Prostate gland (tissue), 2 donors: ENCODE data around the gene ATXN10. TPM values are rescaled to one million over a fixed set of nuclear protein-coding genes. Genes with fewer than 3 reads are reported as not detected.
A peak's percentile ranks its signal among the peaks of the same experiment; 100 is the strongest.

Source experiments
- DNase-seq: peaks from one replicate; pipeline ENCODE4 v3.0.0-alpha.2; 2019; ENCODE audit warnings: low spot score
- H3K27ac ChIP-seq, 2 donors: fragments of 200-600 bp; sonication (generic); 2 replicates each; pipeline ENCODE4 v1.5.1; 2017 to 2019
- H3K27me3 ChIP-seq: fragments of 200-600 bp; sonication (generic); replicated peaks from 2 replicates; pipeline ENCODE4 v1.5.1; 2019; ENCODE audit not compliant: insufficient read depth
- H3K36me3 ChIP-seq, 2 donors: fragments of 200-600 bp; sonication (generic); 1 replicate in 1 of 2; 2 replicates in 1 of 2; pipeline versions ENCODE4 v1.5.1 to v1.8.1; 2017 to 2019
- H3K4me1 ChIP-seq: fragments of 200-600 bp; sonication (generic); replicated peaks from 2 replicates; pipeline ENCODE4 v1.5.1; 2019
- H3K4me3 ChIP-seq, 2 donors: fragments of 200-600 bp; sonication (generic); 2 replicates each; pipeline ENCODE4 v1.5.1; 2017 to 2019
- H3K9me3 ChIP-seq: fragments of 200-600 bp; sonication (generic); 2 replicates; pipeline ENCODE4 v1.5.1; 2017
- POLR2A ChIP-seq: fragments of 450-650 bp; IDR thresholded peaks from one replicate; pipeline ENCODE4 v1.6.1; 2016; ENCODE audit warnings: antibody characterized with exemption, mild to moderate bottlenecking
- POLR2AphosphoS5 ChIP-seq: sonication (generic); formaldehyde crosslinking; IDR thresholded peaks from one replicate; pipeline ENCODE4 v1.6.1; 2017; ENCODE audit warnings: antibody characterized with exemption
- whole genome bisulfite sequencing: methylation state at CpG from one replicate; pipeline ENCODE4 v1.1.5; 2018; 5-methylcytosine and 5-hydroxymethylcytosine counted together
- intact Hi-C: fragments of 100-400 bp; cut with DNase I; formaldehyde crosslinking; loops from one replicate; pipeline ENCODE4 v1.14.2; 2022
- total RNA-seq, 2 donors: library from RNA; depleted of rRNA; stranded (reverse); fragments of >200 nt; gene quantifications; one replicate each; pipeline ENCODE4 v1.1.0, GENCODE V29; 2016
- TF ChIP-seq, protein P1 (sequence below), 4 experiments: fragments of 200-600 bp in 2 of 4; fragments of 450-650 bp in 2 of 4; sonication (generic) in 2 of 4; IDR thresholded peaks; 1 replicate in 3 of 4; 2 replicates in 1 of 4; pipeline ENCODE4 v1.5.1; 2016 to 2019; ENCODE audit warnings: antibody characterized with exemption in 4 of 4, mild to moderate bottlenecking in 2 of 4, moderate library complexity in 2 of 4

Gene ATXN10
- total RNA-seq, 2 donors from 2014 or later, result 125 to 148 TPM

DNA sequence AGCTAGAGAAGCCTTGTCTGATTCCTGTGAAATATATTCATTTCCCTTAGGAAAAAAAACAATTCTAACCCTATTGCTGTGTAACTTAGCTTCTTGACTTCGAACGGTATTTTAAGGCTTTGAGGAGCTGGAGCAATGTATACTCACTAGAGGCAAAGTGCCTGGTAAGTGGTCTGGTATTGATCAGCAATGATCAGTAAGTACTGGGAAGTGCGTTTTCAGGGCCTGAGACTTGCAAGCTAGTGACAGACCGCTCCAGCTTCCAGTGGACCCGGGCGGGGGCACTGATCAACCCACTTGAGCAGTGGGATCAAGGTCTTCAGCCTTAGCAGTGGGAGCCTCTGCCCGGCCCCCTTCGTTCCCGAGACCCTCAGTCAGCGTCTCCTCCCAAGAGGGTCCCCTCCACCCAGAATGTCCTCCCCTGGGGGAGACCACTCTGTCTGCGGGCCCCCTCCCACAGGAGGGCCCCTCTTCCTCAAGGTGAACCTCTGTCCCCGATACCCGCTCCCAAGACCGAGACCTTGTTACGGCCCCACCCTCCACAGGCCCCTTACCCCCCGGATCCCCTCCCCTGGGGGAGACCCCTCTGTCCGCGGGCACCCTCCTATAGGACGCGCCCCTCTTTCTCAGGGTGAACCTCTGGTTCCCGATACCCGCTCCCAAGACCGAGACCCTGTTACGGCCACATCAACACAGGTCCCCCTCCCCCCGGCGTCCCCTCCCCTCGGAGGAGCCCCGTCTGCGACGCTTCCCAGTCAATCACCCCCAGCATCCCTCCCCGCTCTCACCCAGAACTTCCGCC lies 452 bp upstream of the ATXN10 start:
- Histone ChIP-seq H3K9me3 (no peaks in the 10 kb centered on the region), H3K4me1 (no peaks in the 10 kb centered on the region), H3K4me3 (peak overlapping the region; percentile 83 to 88), H3K27ac (peak overlapping the region; percentile 85 to 87), H3K36me3 (no peaks in the 10 kb centered on the region), H3K27me3 (no peaks in the 10 kb centered on the region)
- 7% methylated on average over 31 of the region's 32 CpGs for WGBS
- no peak for DNase-seq
- intact Hi-C loops, result no loop called here
- TF ChIP-seq POLR2AphosphoS5, result no peak
- TF ChIP-seq, protein P1, sequence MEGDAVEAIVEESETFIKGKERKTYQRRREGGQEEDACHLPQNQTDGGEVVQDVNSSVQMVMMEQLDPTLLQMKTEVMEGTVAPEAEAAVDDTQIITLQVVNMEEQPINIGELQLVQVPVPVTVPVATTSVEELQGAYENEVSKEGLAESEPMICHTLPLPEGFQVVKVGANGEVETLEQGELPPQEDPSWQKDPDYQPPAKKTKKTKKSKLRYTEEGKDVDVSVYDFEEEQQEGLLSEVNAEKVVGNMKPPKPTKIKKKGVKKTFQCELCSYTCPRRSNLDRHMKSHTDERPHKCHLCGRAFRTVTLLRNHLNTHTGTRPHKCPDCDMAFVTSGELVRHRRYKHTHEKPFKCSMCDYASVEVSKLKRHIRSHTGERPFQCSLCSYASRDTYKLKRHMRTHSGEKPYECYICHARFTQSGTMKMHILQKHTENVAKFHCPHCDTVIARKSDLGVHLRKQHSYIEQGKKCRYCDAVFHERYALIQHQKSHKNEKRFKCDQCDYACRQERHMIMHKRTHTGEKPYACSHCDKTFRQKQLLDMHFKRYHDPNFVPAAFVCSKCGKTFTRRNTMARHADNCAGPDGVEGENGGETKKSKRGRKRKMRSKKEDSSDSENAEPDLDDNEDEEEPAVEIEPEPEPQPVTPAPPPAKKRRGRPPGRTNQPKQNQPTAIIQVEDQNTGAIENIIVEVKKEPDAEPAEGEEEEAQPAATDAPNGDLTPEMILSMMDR (IDR thresholded peaks at IDR 0.05), result no peak

DNA sequence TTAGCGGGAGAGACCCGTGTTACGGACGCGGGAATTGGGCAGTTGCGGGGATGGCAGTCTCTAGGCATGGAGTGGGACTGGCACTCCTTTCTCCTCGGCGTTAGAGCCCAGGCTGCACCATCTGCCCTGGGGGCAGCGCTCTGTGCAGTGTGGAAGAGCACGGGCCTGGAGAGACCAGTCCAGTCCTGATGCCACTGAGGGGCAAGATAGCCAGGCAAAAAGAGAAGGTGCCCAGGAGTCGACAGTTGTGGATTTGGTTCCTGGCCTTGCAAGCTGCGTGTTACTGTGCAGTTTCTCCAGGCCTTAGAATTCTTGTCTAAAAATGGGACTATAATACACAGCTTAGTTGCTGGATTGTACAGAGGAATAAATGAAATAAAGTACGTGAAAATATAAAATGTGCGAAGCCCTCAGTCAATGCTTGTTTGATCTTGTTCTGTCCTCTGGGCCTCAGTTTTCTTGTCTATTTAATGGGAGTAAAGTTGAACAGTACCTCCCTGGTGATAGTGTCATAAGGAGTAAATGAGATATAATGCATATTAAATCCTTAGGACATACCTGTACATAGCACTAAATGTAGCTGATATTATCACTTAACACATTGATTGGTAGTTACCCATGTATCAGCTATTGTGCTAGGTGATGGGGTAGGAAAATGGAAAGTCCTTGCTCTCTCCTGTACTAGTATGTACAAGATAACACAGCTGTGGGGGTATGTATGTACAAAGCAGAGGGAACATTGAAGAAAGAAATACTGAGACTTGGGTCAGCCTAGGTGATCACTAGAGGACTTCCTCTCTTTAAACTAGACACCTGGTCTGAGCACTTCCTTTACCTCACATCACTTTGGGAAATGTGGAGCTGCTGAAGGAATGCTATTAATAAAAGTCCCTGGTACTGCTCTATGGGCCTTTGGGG lies 1.2 kb downstream of the ATXN10 start:
- no peaks in the 10 kb centered on the region for H3K27me3 ChIP-seq
- DNase-seq, result no peak
- no peaks in the 10 kb centered on the region for H3K36me3 ChIP-seq
- no peaks in the 10 kb centered on the region for H3K4me1 ChIP-seq
- TF ChIP-seq POLR2A, result no peak
- no peak for TF ChIP-seq POLR2AphosphoS5
- TF ChIP-seq, protein P1 (IDR thresholded peaks at IDR 0.05), result no peak
- intact Hi-C loops, result no loop called here
- H3K27ac ChIP-seq, result peak overlapping the region; percentile 85 to 87
- peak overlapping the region; percentile 83 to 88 for H3K4me3 ChIP-seq
- 19% methylated on average over 12 of the region's 14 CpGs for WGBS
- H3K9me3 ChIP-seq, result no peaks in the 10 kb centered on the region

DNA sequence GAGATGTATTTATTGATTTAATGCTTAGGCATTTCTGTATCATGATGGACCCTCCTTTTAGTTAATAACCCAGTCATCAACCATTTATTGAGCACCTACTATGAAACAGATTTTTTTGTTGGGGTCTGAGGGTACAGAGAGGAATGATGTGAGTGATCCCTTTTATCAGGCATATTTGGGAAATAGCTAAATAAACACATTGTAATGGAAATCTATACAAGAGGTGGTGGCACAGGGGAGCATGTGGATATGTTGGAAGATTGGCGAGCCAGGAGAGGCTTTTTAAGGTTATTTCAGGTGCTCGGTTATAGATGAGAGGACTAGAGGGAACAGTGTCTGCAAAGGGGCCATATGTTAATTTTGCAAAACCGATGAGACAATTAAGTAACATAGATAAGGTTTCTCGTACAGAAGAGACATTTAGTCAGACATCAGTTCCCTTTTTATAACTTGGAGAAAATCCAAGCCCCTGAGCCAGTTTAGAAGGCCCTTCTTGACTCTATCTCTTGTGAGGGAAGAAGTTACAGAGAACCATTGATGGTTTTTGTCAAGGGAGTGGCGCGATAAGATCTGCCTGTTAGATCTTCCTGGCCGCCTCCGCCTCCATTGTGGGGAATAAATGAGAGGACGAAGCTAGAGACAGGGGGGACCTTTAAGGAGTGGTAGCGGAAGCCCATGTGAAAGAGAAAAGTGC lies 2.0 kb downstream of the ATXN10 start:
- intact Hi-C loops, result no loop called here
- WGBS, result 57% methylated on average over 10 of the region's 10 CpGs
- Histone ChIP-seq H3K9me3 (no peaks in the 10 kb centered on the region), H3K4me3 (no peak overlapping the region), H3K4me1 (no peaks in the 10 kb centered on the region), H3K27ac (no peak overlapping the region), H3K36me3 (no peaks in the 10 kb centered on the region), H3K27me3 (no peaks in the 10 kb centered on the region)
- no peak for TF ChIP-seq POLR2A
- no peak for TF ChIP-seq POLR2AphosphoS5
- TF ChIP-seq, protein P1 (IDR thresholded peaks at IDR 0.05), result no peak
- DNase-seq, result no peak

DNA sequence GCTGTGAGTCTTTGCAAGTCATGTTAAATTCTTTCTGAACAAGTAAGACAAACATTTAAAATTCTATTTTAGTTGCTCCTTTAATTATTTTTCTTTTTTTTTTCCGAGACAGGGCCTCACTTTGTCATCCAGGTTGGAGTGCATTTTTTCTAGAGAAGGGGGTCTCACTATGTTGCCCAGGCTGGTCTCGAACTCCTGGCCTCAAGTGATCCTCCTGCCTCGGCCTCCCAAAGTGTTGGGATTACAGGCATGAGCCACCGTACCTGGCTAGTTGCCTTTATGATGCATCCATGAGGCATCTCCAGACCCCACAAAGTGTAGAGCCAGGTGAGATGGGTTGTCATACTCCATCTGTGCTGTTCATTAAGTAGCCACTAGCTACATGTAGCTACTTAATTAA lies 4.4 kb downstream of the ATXN10 start:
- Histone ChIP-seq H3K27ac (no peak overlapping the region), H3K27me3 (no peaks in the 10 kb centered on the region), H3K4me3 (no peak overlapping the region), H3K4me1 (no peaks in the 10 kb centered on the region), H3K9me3 (no peaks in the 10 kb centered on the region), H3K36me3 (no peaks in the 10 kb centered on the region)
- 91% methylated on average over 4 of the region's 4 CpGs for WGBS
- TF ChIP-seq POLR2A, result no peak
- no peak for TF ChIP-seq POLR2AphosphoS5
- intact Hi-C loops, result no loop called here
- DNase-seq, result no peak

DNA sequence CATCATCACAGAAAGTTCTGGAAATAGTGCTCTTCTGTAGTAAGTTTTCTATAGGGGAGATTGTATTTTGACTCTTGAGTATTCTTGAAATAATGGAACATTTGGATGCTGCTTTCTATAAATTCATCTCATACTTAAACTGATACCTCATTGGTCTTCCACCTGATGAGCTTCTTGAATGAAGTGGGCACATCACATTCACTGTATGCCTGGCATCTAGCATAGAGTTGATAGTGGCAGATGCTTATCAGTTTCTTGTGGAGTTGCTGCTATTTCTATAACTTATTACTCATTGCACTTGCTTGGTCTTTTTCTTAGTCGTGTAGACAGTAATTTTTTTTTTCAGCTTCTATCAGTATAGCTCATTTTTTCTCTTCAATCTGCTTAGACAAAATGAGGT lies 5.4 kb downstream of the ATXN10 start:
- 68% methylated on average over 1 of the region's 1 CpG for WGBS

More for the DNA sequence above, 5.4 kb downstream of the ATXN10 start:
- DNase-seq, result no peak
- H3K27ac ChIP-seq, result no peak overlapping the region
- H3K27me3 ChIP-seq, result no peaks in the 10 kb centered on the region
- TF ChIP-seq, protein P1 (IDR thresholded peaks at IDR 0.05), result no peak
- TF ChIP-seq POLR2A (no peak), POLR2AphosphoS5 (no peak)
- H3K9me3 ChIP-seq, result no peaks in the 10 kb centered on the region
- H3K4me1 ChIP-seq, result no peaks in the 10 kb centered on the region
- H3K36me3 ChIP-seq, result no peaks in the 10 kb centered on the region
- intact Hi-C loops, result no loop called here
- no peak overlapping the region for H3K4me3 ChIP-seq
